CD4-positive, alpha-beta T cell treated with Interleukin-4 for 4 hours (primary cell): Measurements from ENCODE around the gene SDK1.

Source experiments
- DNase-seq: peaks from one replicate; pipeline ENCODE4 v3.0.0-alpha.2; 2020

Gene SDK1

DNA sequence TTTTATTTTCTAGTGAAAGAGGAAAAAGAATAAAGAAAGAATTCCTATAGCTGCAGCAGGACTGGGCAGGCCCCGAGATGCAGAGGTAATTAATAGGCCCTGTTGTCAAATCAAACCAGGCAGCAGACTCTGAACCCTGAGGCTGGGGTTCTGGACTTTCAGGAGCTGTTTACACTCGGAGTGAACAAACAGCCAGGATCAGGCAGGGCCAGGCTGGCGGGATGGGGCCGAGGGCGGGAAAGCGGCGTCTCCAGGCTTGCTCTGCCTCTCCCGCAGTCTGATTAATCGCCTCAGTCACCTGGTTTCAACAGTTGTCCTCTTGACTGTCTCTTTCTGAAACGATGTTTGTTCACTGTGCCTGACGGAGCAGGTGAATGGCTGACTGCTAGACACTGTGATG is 705.6 kb downstream of the SDK1 start:
- DNase-seq: no peak

GRCh38 chr7:4009211-4010060 is 708.4 kb downstream of the SDK1 start:
- DNase-seq: no peak

DNA sequence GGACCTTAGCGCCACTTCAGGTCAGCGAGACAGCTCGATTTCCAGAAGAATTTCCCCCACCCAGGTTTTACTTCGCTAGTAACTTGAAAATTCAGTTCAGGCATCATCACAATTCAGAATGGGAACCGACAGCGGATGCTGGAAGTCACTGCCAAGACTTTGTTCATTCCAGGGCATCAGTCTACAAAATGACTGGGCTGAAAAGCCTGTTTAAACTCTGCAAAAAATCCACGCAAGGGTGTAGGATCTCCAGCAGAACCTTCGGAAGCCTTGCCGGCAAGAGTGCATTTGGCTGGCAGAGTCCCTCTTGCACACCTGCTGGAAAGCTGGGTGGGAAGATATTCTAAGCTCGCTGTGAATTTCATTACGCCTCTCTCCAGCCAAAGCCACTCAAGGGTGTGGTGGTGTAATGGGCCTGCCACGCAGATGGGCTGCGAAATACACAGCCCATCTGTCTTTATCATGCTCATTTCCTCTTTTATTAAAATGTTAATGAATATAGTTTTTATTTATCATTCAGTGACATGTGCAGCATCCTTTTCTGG is 709.1 kb downstream of the SDK1 start:
- no peak for DNase-seq

DNA sequence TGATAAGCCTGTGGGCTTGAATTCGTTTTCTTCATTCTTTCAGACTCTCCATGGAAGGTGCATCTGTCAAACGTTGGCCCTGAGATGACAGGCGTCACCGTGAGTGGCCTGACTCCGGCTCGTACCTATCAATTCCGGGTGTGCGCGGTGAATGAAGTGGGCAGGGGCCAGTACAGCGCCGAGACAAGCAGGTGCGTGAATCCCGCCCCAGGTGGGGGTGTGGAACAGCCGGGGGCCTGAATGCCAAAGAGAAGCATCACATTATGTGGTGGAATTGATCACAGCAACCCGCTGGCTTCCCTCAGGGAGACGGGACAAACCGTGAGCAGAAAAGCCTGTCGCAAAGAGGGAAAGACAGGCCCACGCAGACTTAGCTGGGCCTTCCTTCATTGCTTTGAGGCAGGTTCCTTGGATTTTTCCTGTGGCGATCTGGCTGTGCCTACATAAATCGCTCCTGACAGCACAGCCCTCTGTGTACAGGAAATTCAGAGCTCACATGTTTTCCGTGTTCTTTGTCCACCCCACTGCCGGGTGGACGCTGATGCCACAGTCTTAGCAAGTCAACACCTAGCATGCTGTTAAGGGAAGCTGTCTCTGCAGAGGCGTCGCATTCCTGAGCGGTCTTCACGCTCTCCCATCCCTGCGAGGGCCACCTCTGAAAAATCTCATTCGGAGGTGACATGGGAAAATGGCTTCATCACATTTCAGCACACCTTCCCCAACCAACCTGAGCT is 710.0 kb downstream of the SDK1 start:
- DNase-seq: no peak

DNA sequence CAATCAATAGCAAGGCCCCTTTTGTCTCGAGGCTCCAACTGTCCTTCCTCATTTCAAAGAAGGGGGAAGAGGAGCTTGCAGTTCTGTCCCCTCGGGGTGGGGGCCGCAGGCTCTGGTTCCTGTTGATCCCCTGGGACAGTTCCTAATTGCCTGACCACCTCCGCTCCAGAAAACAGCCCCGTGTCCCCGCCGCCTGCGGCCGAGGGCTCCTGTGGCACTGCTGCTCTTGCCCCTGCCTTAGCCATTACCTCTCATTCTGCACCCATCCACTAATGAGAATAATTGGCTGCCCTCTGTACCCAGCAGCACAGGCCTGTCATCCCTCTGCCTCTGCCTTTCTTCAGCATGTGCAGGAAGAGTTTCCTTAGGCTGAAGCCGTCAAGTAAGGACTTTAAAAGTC is 712.7 kb downstream of the SDK1 start:
- no peak for DNase-seq

- DNase-seq: no peak
Observed at GRCh38 chr7:4014346-4015050, 713.4 kb downstream of the SDK1 start.

DNA sequence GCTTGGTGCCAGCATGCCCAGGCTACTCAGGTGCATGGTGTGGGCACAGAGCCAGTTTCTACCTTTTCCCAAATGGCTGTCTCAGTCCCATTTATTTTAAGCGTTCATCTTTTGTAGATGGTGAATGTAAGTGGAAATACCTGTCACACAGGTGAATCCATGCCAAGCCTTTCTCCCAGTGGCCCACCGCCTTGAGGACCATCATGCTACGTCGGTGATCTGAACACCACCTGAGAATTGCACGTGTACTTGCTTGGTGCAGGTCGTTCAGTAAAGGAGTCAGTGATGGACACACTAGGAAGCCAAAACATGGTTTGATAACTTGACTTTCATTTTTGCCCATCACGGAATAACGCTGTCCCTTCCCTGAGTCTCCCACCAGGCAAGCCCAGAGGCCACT is 714.3 kb downstream of the SDK1 start:
- DNase-seq: no peak

- DNase-seq: no peak
Observed at GRCh38 chr7:4015996-4016395, 714.9 kb downstream of the SDK1 start.

- no peak for DNase-seq
Observed at GRCh38 chr7:4017081-4017480, 716.0 kb downstream of the SDK1 start.

- DNase-seq: no peak
Observed at GRCh38 chr7:4017785-4018184, 716.7 kb downstream of the SDK1 start.

DNA sequence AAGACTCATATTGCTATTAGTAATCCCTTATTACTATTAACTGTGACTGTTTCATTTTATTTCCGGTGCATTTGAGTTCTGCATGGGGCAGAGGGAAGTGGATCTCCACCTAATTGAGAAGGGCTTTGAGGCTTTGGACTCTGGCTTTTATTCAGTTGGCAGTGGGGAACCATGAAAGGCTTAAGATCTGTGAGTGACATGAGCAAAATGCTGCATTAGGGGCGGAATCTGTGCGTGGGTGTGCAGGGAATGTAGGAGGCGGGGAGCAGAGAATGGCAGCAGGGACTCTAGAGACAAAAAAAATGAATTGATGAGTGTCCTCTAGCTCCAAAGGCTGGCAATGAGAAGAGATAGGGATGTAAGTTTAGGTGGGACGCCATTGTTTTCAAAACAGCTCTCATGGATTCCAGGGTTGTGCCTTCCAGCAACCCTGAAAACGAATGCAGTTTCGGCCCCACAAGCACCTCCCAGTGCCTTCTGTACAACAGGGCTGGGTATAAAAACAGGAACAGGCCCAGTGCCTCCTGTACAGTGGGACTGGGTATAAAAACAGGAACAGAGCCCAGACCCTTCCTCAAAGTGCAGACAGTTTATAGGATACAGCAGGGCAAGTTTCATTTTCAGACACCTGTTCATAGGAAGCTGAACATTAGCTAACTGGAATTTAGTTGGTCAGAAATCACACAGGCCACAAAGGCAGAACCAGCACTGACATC is 717.7 kb downstream of the SDK1 start:
- DNase-seq: no peak

DNA sequence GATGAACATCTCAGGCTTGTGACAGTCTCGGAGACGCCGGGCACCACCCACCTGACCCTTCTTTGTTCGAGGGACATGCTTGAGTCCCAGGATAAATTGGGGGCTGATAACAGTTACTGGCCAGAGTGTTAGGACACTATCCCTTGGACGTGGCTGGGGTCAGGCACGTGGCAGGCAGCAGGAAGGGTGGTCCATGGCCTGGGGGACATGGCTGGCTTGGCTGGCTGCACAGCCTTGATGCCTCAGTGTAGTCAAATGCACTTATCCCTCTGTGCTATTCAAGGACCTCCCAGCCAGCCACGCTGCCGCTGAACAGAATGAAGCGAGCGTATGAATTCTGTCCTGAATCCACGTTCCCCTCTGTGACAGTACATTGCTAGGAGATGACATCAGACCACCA is 719.0 kb downstream of the SDK1 start:
- no peak for DNase-seq

DNA sequence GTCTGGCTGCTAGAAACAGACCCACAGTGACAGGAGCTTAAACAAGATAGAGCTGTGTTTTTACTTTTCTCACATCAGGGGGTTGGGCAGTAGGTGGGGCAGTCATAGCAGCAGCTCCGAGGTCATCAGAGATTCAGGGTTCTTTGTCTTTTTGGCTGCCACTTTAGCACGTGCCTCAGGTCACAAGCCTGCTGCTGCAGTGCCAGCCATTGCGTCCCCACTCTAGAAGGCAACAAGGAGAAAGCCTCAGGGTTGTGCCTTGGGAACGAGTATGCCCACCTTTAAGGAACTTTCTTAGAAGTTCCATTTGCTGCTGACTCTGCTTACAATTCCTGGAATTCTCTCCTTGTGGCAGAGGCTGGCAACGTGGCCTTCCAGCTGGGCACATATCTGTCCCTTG is 720.4 kb downstream of the SDK1 start:
- DNase-seq: no peak

GRCh38 chr7:4022265-4022664 is 721.2 kb downstream of the SDK1 start:
- no peak for DNase-seq

DNA sequence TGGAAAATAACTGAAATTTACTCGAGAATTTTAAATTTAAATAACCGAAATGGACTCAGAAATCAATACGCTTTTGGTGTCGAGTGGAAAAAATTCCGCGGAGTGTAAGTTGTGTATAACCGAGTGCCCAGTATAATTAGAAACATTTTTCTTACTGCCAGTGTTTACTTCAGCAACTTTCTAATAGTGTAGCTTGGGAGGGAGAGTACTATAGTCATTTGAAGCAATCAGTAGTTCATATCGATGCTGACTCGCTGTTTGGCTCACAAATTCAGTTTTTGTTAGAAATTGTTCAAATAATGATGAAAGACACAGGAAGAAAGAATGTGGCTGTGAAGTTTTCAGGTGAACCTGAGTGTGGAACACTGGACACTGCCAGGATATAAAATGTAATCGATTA is 722.5 kb downstream of the SDK1 start:
- no peak for DNase-seq

DNA sequence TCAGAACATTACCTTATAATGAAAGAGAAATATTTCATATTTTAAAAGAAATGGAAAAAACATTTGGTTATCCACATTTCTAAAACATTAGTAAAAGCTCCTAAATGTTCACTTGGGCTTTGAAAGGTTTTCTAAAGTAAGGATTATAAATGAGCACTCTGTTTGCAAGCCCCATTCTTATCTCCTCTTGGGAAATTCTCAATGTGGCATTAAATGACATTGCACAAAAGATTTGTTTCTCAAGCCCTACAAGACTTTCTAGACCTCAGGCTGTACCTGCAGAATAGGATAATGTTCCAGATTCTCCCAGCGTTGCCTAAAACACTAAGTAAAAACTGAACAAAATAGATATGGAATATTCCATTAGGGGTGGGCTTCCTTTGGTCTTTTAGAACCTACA is 723.1 kb downstream of the SDK1 start:
- no peak for DNase-seq

- no peak for DNase-seq
Observed at GRCh38 chr7:4024806-4025205, 723.8 kb downstream of the SDK1 start.

DNA sequence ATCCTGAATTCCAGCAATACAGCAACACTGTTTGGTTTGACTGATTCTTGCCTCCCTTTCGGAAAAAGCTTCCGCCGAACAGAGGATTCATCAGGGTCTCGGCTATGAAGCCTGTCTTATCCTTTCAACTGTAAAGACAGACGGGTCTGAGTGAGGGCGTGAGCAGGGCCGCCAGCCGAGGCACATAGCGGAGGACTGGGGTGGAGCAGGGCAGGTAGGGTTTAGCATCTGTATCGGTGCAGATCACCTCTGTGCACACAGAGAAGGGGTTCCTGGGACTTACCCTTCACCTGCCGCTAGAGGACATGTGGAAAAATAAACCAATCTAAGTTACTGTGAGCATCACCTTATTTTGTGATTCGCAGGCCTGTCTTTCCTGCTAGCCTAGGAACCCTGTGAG is 724.2 kb downstream of the SDK1 start:
- no peak for DNase-seq

- no peak for DNase-seq
Observed at GRCh38 chr7:4025694-4026615, 724.9 kb downstream of the SDK1 start.

DNA sequence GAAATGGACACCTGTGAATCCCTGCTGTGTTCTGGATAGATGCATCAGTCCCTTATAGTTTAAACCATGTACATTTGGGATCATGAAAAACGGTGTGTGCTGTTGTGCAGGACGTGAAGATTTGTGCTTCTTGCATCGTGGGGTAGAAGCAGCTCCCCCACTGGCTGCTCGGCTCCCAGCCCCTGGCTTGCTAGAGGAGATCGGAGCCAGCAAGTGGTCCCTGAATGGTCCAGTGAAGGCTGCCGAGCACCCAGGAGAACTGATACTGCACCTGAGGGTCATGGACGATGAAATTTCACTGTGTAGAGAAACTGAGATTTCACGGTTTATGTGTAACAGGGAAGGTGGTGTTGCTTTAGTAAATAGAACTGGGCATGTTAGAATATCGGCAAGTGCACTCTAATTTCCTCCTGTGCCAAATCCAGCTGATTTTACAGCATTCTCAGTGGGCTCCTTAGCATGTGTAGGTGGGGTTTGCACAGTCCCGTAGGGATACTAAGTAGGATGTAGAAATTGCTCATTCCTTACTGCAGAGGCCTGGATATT is 726.0 kb downstream of the SDK1 start:
- DNase-seq: no peak

- DNase-seq: no peak
Observed at GRCh38 chr7:4028221-4028620, 727.2 kb downstream of the SDK1 start.
